ENCODE results near the gene ANKRD23. TPM values are rescaled to one million over a fixed set of nuclear protein-coding genes. Genes with fewer than 3 reads are reported as not detected.

Gene ANKRD23
- total and polyA plus RNA-seq, 12 donors, result 0.96 to 40.0 (median 14.5) TPM

GRCh38 chr2:96816836-96817702 lies 26.8 kb downstream of the ANKRD23 start:
- H3K27me3 ChIP-seq, result no peaks in the 10 kb centered on the region
- H3K36me3 ChIP-seq, result peaks cover 0 to 12% (median 0%) of the 10 kb centered on the region in 9 donors
- H3K9me3 ChIP-seq, result no peaks in the 10 kb centered on the region
- H3K4me3 ChIP-seq, result peak overlapping the region; percentile 27 to 96 (median 84)
- intact Hi-C loops (cut with DNase I), result loop anchor here in 4 of 10 donors (5.0 to 10.0 kb wide), 3 partner anchors 40 to 182 kb away; partner anchors contain the start of genes ANKRD39 (in 2 of the 4), CNNM4 (in 1 of the 4) and KANSL3 (in 1 of the 4)
- H3K27ac ChIP-seq, result peak overlapping the region in 9 of 10 donors; percentile 10 to 97 (median 31)
- peaks cover 24 to 69% (median 54%) of the 10 kb centered on the region in 9 donors for H3K4me1 ChIP-seq
- ATAC-seq, result peak in 2 of 8 donors; percentile 3 to 22
- DNase-seq, result no peak
- 2 to 3% methylated on average over 66 to 89 of the region's 89 CpGs for WGBS, 2 donors
- TF ChIP-seq CTCF (IDR thresholded peaks at IDR 0.05), result no peak

- H3K36me3 ChIP-seq, result peaks cover 0 to 14% (median 0%) of the 10 kb centered on the region in 9 donors
- no peaks in the 10 kb centered on the region for H3K9me3 ChIP-seq
- DNase-seq (peak; percentile 97 to 98), ATAC-seq (peak; percentile 94 to 98 (median 96))
- peak within 1 kb of the TSS; percentile 92 to 97 (median 96) for H3K27ac ChIP-seq
- H3K4me3 ChIP-seq, result peak within 1 kb of the TSS; percentile 27 to 96 (median 84)
- H3K27me3 ChIP-seq, result no peaks in the 10 kb centered on the region
- H3K4me1 ChIP-seq, result peaks cover 27 to 71% (median 61%) of the 10 kb centered on the region in 9 donors
- intact Hi-C loops (cut with DNase I), result loop anchor here in 4 of 10 donors (5.0 to 10.0 kb wide), 3 partner anchors 41 to 181 kb away; partner anchors contain the start of genes ANKRD39 (in 2 of the 4), CNNM4 (in 1 of the 4) and KANSL3 (in 1 of the 4)
- 0 to 1% methylated on average over 70 to 103 of the region's 103 CpGs for WGBS, 2 donors
- TF ChIP-seq CTCF (IDR thresholded peaks at IDR 0.05), result peak; percentile 46 to 91 (median 80)
Observed at GRCh38 chr2:96816127-96816835, 27.5 kb downstream of the ANKRD23 start, which contains the start of gene CNNM3. Gene CNNM3, plus strand, starts transcription at chr2:96816268. Its CDS starts 10 bp downstream, at chr2:96816278.

GRCh38 chr2:96815326-96816126 lies 28.3 kb downstream of the ANKRD23 start:
- no peaks in the 10 kb centered on the region for H3K9me3 ChIP-seq
- no peak for TF ChIP-seq CTCF (IDR thresholded peaks at IDR 0.05)
- H3K27me3 ChIP-seq, result no peaks in the 10 kb centered on the region
- ATAC-seq (no peak), DNase-seq (no peak)
- peaks cover 0 to 21% (median 0%) of the 10 kb centered on the region in 9 donors for H3K36me3 ChIP-seq
- H3K4me1 ChIP-seq, result peaks cover 27 to 71% (median 58%) of the 10 kb centered on the region in 9 donors
- 2% methylated on average over 59 to 60 of the region's 60 CpGs for WGBS, 2 donors
- intact Hi-C loops (cut with DNase I), result loop anchor here in 4 of 10 donors (5.0 to 10.0 kb wide), 3 partner anchors 42 to 181 kb away; partner anchors contain the start of genes ANKRD39 (in 2 of the 4), CNNM4 (in 1 of the 4) and KANSL3 (in 1 of the 4)
- peak overlapping the region; percentile 20 to 96 (median 84) for H3K4me3 ChIP-seq
- peak overlapping the region; percentile 92 to 97 (median 96) for H3K27ac ChIP-seq
